Activated naive CD4-positive, alpha-beta T cell treated with anti-CD3 and anti-CD28 coated beads for 36 hours (primary cell): ENCODE measurements around the gene CARHSP1. TPM values are rescaled to one million over a fixed set of nuclear protein-coding genes. Genes with fewer than 3 reads are reported as not detected.
A peak's percentile ranks its signal among the peaks of the same experiment; 100 is the strongest.
"Not testable (repeated sequence)": the region's sequence is repeated elsewhere in the genome, so short reads cannot be mapped to it uniquely, and the experiment has no call there.

ENCODE experiments used
- CTCF ChIA-PET: fragments of 350-600 bp; sonication (Branson Sonifier 250); formaldehyde crosslinking; loops from one replicate; lab custom pipeline; 2021; ENCODE audit warnings: antibody characterized with exemption; lab: Charles Lee
- DNase-seq: peaks from one replicate; pipeline ENCODE4 v3.0.0-alpha.2; 2020
- H3K27ac Mint-ChIP-seq: one replicate; pipeline ENCODE4 v1.8.0; 2021; ENCODE audit warnings: mild to moderate bottlenecking, mixed read lengths
- H3K27me3 Mint-ChIP-seq: one replicate; pipeline ENCODE4 v1.8.0; 2021; ENCODE audit warnings: low read depth, mixed read lengths
- H3K36me3 Mint-ChIP-seq: one replicate; pipeline ENCODE4 v1.8.0; 2021; ENCODE audit warnings: low read depth, mixed read lengths
- H3K4me1 Mint-ChIP-seq: one replicate; pipeline ENCODE4 v1.8.0; 2021; ENCODE audit warnings: low read depth, mixed read lengths
- H3K4me3 Mint-ChIP-seq: one replicate; pipeline ENCODE4 v1.8.0; 2021; ENCODE audit warnings: mild to moderate bottlenecking, moderate library complexity, mixed read lengths
- H3K9me3 Mint-ChIP-seq: one replicate; pipeline ENCODE4 v1.8.0; 2021; ENCODE audit warnings: mixed read lengths
- intact Hi-C: fragments of 100-400 bp; cut with micrococcal nuclease; formaldehyde crosslinking; loops from one replicate; pipeline ENCODE4 v1.15.1; 2023
- total RNA-seq, 2 experiments: library from RNA; stranded (reverse); gene quantifications; one replicate each; pipeline ENCODE4 v1.2.3, GENCODE V29; 2021

The CARHSP1 gene
- total RNA-seq, 2 experiments from 2014 or later = 46.5 to 49.6 TPM

GRCh38 chr16:8880839-8881510, 12.2 kb upstream of the CARHSP1 start:
- H3K27ac Mint-ChIP-seq = no peak overlapping the region
- CTCF ChIA-PET = interaction anchor here (0.7 to 5.3 kb wide), 22 partner anchors 8 to 325 kb away, joined by 3 to 36 read pairs (median 6); partner anchors contain the start of genes ABAT and CARHSP1
- H3K4me3 Mint-ChIP-seq = no peak overlapping the region
- DNase-seq = no peak
- H3K36me3 Mint-ChIP-seq = no peaks in the 10 kb centered on the region
- peaks cover 11% of the 10 kb centered on the region for H3K4me1 Mint-ChIP-seq
- intact Hi-C loops = loop anchor here (1.0 to 2.0 kb wide), 4 partner anchors 84 to 314 kb away; partner anchors contain the start of genes PMM2 and TMEM186
- peaks cover 9% of the 10 kb centered on the region for H3K27me3 Mint-ChIP-seq
- H3K9me3 Mint-ChIP-seq = no peaks in the 10 kb centered on the region

- intact Hi-C loops = no loop called here
- no peak for DNase-seq
- Mint-ChIP-seq H3K4me1 (peaks cover 11% of the 10 kb centered on the region), H3K4me3 (no peak overlapping the region), H3K36me3 (no peaks in the 10 kb centered on the region), H3K9me3 (no peaks in the 10 kb centered on the region), H3K27me3 (no peaks in the 10 kb centered on the region), H3K27ac (no peak overlapping the region)
- CTCF ChIA-PET = interaction anchor here (0.6 to 5.3 kb wide), 7 partner anchors 8 to 310 kb away, joined by 3 to 36 read pairs (median 5); partner anchors contain the start of gene CARHSP1
Observed at GRCh38 chr16:8878523-8878911, 9.7 kb upstream of the CARHSP1 start.

GRCh38 chr16:8877894-8878522, 9.2 kb upstream of the CARHSP1 start:
- intact Hi-C loops = no loop called here
- DNase-seq = no peak
- Mint-ChIP-seq H3K27ac (no peak overlapping the region), H3K4me3 (no peak overlapping the region), H3K36me3 (no peaks in the 10 kb centered on the region), H3K9me3 (no peaks in the 10 kb centered on the region), H3K4me1 (peaks cover 11% of the 10 kb centered on the region), H3K27me3 (no peaks in the 10 kb centered on the region)
- CTCF ChIA-PET = interaction anchor here (0.6 to 5.3 kb wide), 4 partner anchors 8 to 53 kb away, joined by 3 to 36 read pairs (median 16); partner anchors contain the start of gene CARHSP1

- H3K4me1 Mint-ChIP-seq = peaks cover 19% of the 10 kb centered on the region
- H3K4me3 Mint-ChIP-seq, H3K27me3 Mint-ChIP-seq, intact Hi-C loops, H3K36me3 Mint-ChIP-seq, H3K9me3 Mint-ChIP-seq, DNase-seq, H3K27ac Mint-ChIP-seq: not testable (repeated sequence)
- CTCF ChIA-PET = interaction anchor here (0.7 to 1.6 kb wide), 4 partner anchors 84 to 213 kb away, joined by 3 to 6 read pairs (median 4); no protein-coding TSS in a partner anchor
Observed at GRCh38 chr16:8875317-8875716, 6.5 kb upstream of the CARHSP1 start.

- Mint-ChIP-seq H3K27ac (no peak overlapping the region), H3K36me3 (no peaks in the 10 kb centered on the region), H3K9me3 (no peaks in the 10 kb centered on the region), H3K27me3 (no peaks in the 10 kb centered on the region), H3K4me1 (peaks cover 18% of the 10 kb centered on the region), H3K4me3 (no peak overlapping the region)
- CTCF ChIA-PET = interaction anchor here (0.6 to 1.9 kb wide), 11 partner anchors 10 to 229 kb away, joined by 3 to 17 read pairs (median 4); no protein-coding TSS in a partner anchor
- intact Hi-C loops = no loop called here
- no peak for DNase-seq
Observed at GRCh38 chr16:8874388-8874787, 5.6 kb upstream of the CARHSP1 start.

GRCh38 chr16:8873866-8874195, 5.0 kb upstream of the CARHSP1 start:
- H3K9me3 Mint-ChIP-seq, H3K4me3 Mint-ChIP-seq, H3K27ac Mint-ChIP-seq, H3K27me3 Mint-ChIP-seq, H3K36me3 Mint-ChIP-seq, DNase-seq, intact Hi-C loops: not testable (repeated sequence)
- CTCF ChIA-PET = interaction anchor here (0.7 to 1.9 kb wide), 13 partner anchors 10 to 280 kb away, joined by 3 to 17 read pairs (median 4); no protein-coding TSS in a partner anchor
- H3K4me1 Mint-ChIP-seq = peaks cover 21% of the 10 kb centered on the region

- H3K9me3 Mint-ChIP-seq = no peaks in the 10 kb centered on the region
- CTCF ChIA-PET = interaction anchor here (0.7 to 5.4 kb wide), 16 partner anchors 7 to 301 kb away, joined by 3 to 36 read pairs (median 4); partner anchors contain the start of gene LITAFD
- no peak for DNase-seq
- no peak overlapping the region for H3K27ac Mint-ChIP-seq
- peaks cover 18% of the 10 kb centered on the region for H3K4me1 Mint-ChIP-seq
- H3K4me3 Mint-ChIP-seq = no peak overlapping the region
- H3K36me3 Mint-ChIP-seq = no peaks in the 10 kb centered on the region
- intact Hi-C loops = no loop called here
- no peaks in the 10 kb centered on the region for H3K27me3 Mint-ChIP-seq
Observed at GRCh38 chr16:8872967-8873865, 4.4 kb upstream of the CARHSP1 start.

- Mint-ChIP-seq H3K4me1 (peaks cover 23% of the 10 kb centered on the region), H3K27me3 (no peaks in the 10 kb centered on the region), H3K4me3 (no peak overlapping the region), H3K9me3 (no peaks in the 10 kb centered on the region), H3K27ac (no peak overlapping the region), H3K36me3 (peaks cover 5% of the 10 kb centered on the region)
- intact Hi-C loops = no loop called here
- CTCF ChIA-PET = interaction anchor here (1.0 to 5.4 kb wide), 4 partner anchors 8 to 303 kb away, joined by 3 to 36 read pairs (median 4); partner anchors contain the start of gene LITAFD
- no peak for DNase-seq
Observed at GRCh38 chr16:8872071-8872470, 3.3 kb upstream of the CARHSP1 start.

GRCh38 chr16:8869988-8870241, 1.1 kb upstream of the CARHSP1 start:
- peaks cover 40% of the 10 kb centered on the region for H3K4me1 Mint-ChIP-seq
- not testable (repeated sequence) for DNase-seq, H3K27me3 Mint-ChIP-seq, H3K4me3 Mint-ChIP-seq, H3K9me3 Mint-ChIP-seq, H3K27ac Mint-ChIP-seq, H3K36me3 Mint-ChIP-seq
- CTCF ChIA-PET = interaction anchor here (5.4 kb wide), 1 partner anchor 10 kb away, joined by 36 read pairs; the partner anchor contains the start of gene LITAFD
- intact Hi-C loops = loop anchor here (2.0 to 5.0 kb wide), 5 partner anchors 67 to 1867 kb away; partner anchors contain the start of genes ABAT and USP7

GRCh38 chr16:8869212-8869987, 594 bp upstream of the CARHSP1 start:
- CTCF ChIA-PET = interaction anchor here (0.9 to 5.4 kb wide), 5 partner anchors 11 to 270 kb away, joined by 3 to 36 read pairs (median 4); partner anchors contain the start of gene LITAFD
- Mint-ChIP-seq H3K36me3 (peaks cover 5% of the 10 kb centered on the region), H3K4me1 (peaks cover 40% of the 10 kb centered on the region), H3K27me3 (no peaks in the 10 kb centered on the region), H3K27ac (peak overlapping the region; percentile 69), H3K4me3 (peak overlapping the region; percentile 80), H3K9me3 (no peaks in the 10 kb centered on the region)
- DNase-seq = no peak
- intact Hi-C loops = loop anchor here (2.0 to 5.0 kb wide), 5 partner anchors 67 to 1867 kb away; partner anchors contain the start of genes ABAT and USP7

- DNase-seq = peak; percentile 69
- intact Hi-C loops = loop anchor here (1.0 to 5.0 kb wide), 8 partner anchors 69 to 1869 kb away; partner anchors contain the start of genes ABAT, HAPSTR1, METTL22 and PMM2
- Mint-ChIP-seq H3K4me3 (peak overlapping the region; percentile 89), H3K36me3 (peaks cover 5% of the 10 kb centered on the region), H3K27me3 (no peaks in the 10 kb centered on the region), H3K9me3 (no peaks in the 10 kb centered on the region), H3K27ac (peak overlapping the region; percentile 83), H3K4me1 (peaks cover 36% of the 10 kb centered on the region)
- CTCF ChIA-PET = interaction anchor here (1.4 to 5.4 kb wide), 3 partner anchors 12 to 271 kb away, joined by 4 to 36 read pairs (median 6); partner anchors contain the start of gene LITAFD
Observed at GRCh38 chr16:8867932-8868415, 832 bp downstream of the CARHSP1 start.
